CD4-positive, alpha-beta T cell (primary cell): ENCODE measurements around the gene MYH11. TPM values are rescaled to one million over a fixed set of nuclear protein-coding genes. Genes with fewer than 3 reads are reported as not detected.

Experiments
- ATAC-seq: fragments of 200-7000 bp; cut with Tn5 transposase; one replicate; pipeline ENCODE4 v1.10.0; 2022; ENCODE audit warnings: mild to moderate bottlenecking; ENCODE audit not compliant: poor library complexity
- CTCF ChIA-PET: fragments of 350-600 bp; sonication (Branson Sonifier 250); formaldehyde crosslinking; loops from one replicate; lab custom pipeline; 2021; ENCODE audit warnings: antibody characterized with exemption, inconsistent platforms; lab: Charles Lee
- POLR2A ChIA-PET: fragments of 350-600 bp; sonication (Branson Sonifier 250); formaldehyde crosslinking; loops from one replicate; lab custom pipeline; 2021; ENCODE audit warnings: antibody characterized with exemption, inconsistent platforms; lab: Charles Lee
- DNase-seq, 14 experiments: peaks; one replicate each; pipeline ENCODE4 v3.0.0-alpha.2; 2013 to 2020; ENCODE audit warnings: mixed read lengths in 2 of 14
- H3K27ac ChIP-seq, 2 donors: one replicate each; pipeline versions ENCODE4 v1.5.1 to v1.7.0; 2013; ENCODE audit warnings: low read length in 2 of 2, low read depth in 1 of 2, mild to moderate bottlenecking in 1 of 2
- H3K27me3 ChIP-seq, 2 experiments: 1 replicate in 1 of 2; 2 replicates in 1 of 2; pipeline versions ENCODE4 v1.6.1 to v1.7.0; 2013; ENCODE audit warnings: low read length in 2 of 2, control low read depth in 1 of 2, mild to moderate bottlenecking in 1 of 2, moderate library complexity in 1 of 2; ENCODE audit not compliant: insufficient read depth in 2 of 2, control insufficient read depth in 1 of 2
- H3K36me3 ChIP-seq: one replicate; pipeline ENCODE4 v1.6.1; 2013; ENCODE audit warnings: low read length, control low read depth; ENCODE audit not compliant: insufficient read depth
- H3K4me1 ChIP-seq: one replicate; pipeline ENCODE4 v1.6.1; 2013; ENCODE audit warnings: low read length, control low read depth; ENCODE audit not compliant: insufficient read depth
- H3K4me3 ChIP-seq: one replicate; pipeline ENCODE4 v1.5.1; 2013; ENCODE audit warnings: mild to moderate bottlenecking, low read length, moderate library complexity
- H3K9me3 ChIP-seq, 2 experiments: 1 replicate in 1 of 2; 2 replicates in 1 of 2; pipeline versions ENCODE4 v1.6.1 to v1.7.0; 2013; ENCODE audit warnings: low read length in 2 of 2, mild to moderate bottlenecking in 2 of 2, control low read depth in 1 of 2, moderate library complexity in 1 of 2; ENCODE audit not compliant: control insufficient read depth in 1 of 2, insufficient read depth in 1 of 2
- H3K27ac Mint-ChIP-seq: one replicate; pipeline ENCODE4 v1.8.0; 2020; ENCODE audit warnings: mixed read lengths
- H3K27me3 Mint-ChIP-seq: one replicate; pipeline ENCODE4 v1.8.0; 2021; ENCODE audit warnings: mixed read lengths
- H3K36me3 Mint-ChIP-seq: one replicate; pipeline ENCODE4 v1.8.0; 2021; ENCODE audit warnings: low read depth, mixed read lengths
- H3K4me1 Mint-ChIP-seq: one replicate; pipeline ENCODE4 v1.8.0; 2021; ENCODE audit warnings: low read depth, mixed read lengths
- H3K4me3 Mint-ChIP-seq: one replicate; pipeline ENCODE4 v1.8.0; 2020; ENCODE audit warnings: mild to moderate bottlenecking, mixed read lengths
- H3K9me3 Mint-ChIP-seq: one replicate; pipeline ENCODE4 v1.8.0; 2020; ENCODE audit warnings: mixed read lengths
- intact Hi-C, 2 experiments: fragments of 100-400 bp; cut with DNase I in 1 of 2; cut with micrococcal nuclease in 1 of 2; formaldehyde crosslinking; loops; one replicate each; pipeline versions ENCODE4 v1.15.1 to v1.9.0; 2023 to 2025; cut with DNase I, micrococcal nuclease
- total RNA-seq, 174 experiments: library from RNA in 2 of 174; stranded (reverse) in 2 of 174; gene quantifications; one replicate each; pipeline ENCODE4 v1.2.3 and lab custom pipeline; 2021 to 2026
- TF ChIP-seq, protein P1 (sequence below): fragments of 200-600 bp; IDR thresholded peaks from one replicate; pipeline ENCODE4 v1.8.0; 2022; ENCODE audit warnings: antibody characterized with exemption, mild to moderate bottlenecking

Gene MYH11
- total RNA-seq, 2 experiments from 2014 or later: not detected

GRCh38 chr16:15882563-15882962 is 25.7 kb upstream of the MYH11 start:
- ChIA-PET CTCF (no interaction called here), POLR2A (no interaction called here)
- Mint-ChIP-seq H3K36me3 (peaks cover 54% of the 10 kb centered on the region), H3K4me3 (no peak overlapping the region), H3K27me3 (no peaks in the 10 kb centered on the region), H3K27ac (no peak overlapping the region), H3K4me1 (peaks cover 17% of the 10 kb centered on the region), H3K9me3 (no peaks in the 10 kb centered on the region)
- no peak for DNase-seq
- peaks cover 12% of the 10 kb centered on the region for H3K4me1 ChIP-seq
- no peaks in the 10 kb centered on the region for H3K9me3 ChIP-seq
- no peak overlapping the region for H3K4me3 ChIP-seq
- no peak for ATAC-seq
- no peaks in the 10 kb centered on the region for H3K27me3 ChIP-seq
- TF ChIP-seq, protein P1, sequence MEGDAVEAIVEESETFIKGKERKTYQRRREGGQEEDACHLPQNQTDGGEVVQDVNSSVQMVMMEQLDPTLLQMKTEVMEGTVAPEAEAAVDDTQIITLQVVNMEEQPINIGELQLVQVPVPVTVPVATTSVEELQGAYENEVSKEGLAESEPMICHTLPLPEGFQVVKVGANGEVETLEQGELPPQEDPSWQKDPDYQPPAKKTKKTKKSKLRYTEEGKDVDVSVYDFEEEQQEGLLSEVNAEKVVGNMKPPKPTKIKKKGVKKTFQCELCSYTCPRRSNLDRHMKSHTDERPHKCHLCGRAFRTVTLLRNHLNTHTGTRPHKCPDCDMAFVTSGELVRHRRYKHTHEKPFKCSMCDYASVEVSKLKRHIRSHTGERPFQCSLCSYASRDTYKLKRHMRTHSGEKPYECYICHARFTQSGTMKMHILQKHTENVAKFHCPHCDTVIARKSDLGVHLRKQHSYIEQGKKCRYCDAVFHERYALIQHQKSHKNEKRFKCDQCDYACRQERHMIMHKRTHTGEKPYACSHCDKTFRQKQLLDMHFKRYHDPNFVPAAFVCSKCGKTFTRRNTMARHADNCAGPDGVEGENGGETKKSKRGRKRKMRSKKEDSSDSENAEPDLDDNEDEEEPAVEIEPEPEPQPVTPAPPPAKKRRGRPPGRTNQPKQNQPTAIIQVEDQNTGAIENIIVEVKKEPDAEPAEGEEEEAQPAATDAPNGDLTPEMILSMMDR: no peak
- intact Hi-C loops: loop anchor here in 1 of 2 experiments (10.0 kb wide), 2 partner anchors 208 to 238 kb away; partner anchors contain the start of gene MARF1
- no peak overlapping the region for H3K27ac ChIP-seq
- peaks cover 37% of the 10 kb centered on the region for H3K36me3 ChIP-seq

DNA sequence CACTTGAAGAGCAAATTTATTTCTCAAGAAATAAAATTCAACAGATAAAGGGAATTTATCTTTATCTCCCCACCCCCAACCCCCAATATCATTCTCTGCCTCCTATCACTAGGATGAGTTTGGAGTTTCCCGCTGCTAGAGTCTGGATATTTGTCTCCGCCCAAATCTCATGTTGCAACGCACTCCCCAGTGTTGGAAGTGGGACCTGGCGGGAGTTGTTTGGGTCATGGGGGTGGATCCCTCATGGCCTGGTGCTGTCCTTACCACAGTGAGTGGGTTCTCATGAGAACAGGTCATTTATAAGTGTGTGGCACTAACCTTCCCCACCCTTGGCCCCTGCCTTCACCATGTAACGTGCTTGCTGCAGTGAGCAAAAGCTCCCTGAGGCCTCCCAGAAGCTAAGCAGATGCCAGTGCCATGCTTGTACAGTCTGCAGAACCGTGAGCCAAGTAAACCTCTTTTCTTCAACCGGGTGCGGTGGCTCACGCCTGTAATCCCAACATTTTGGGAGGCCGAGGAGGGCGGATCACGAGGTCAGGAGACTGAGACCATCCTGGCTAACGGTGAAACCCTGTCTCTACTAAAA is 25.1 kb upstream of the MYH11 start:
- intact Hi-C loops: loop anchor here in 1 of 2 experiments (10.0 kb wide), 2 partner anchors 207 to 237 kb away; partner anchors contain the start of gene MARF1
- no peak overlapping the region for H3K4me3 Mint-ChIP-seq
- no peaks in the 10 kb centered on the region for H3K27me3 Mint-ChIP-seq
- H3K27ac Mint-ChIP-seq: no peak overlapping the region
- Histone ChIP-seq H3K36me3 (peaks cover 40% of the 10 kb centered on the region), H3K27ac (no peak overlapping the region), H3K4me3 (no peak overlapping the region), H3K4me1 (peaks cover 5% of the 10 kb centered on the region), H3K9me3 (no peaks in the 10 kb centered on the region), H3K27me3 (no peaks in the 10 kb centered on the region)
- POLR2A ChIA-PET: no interaction called here
- ATAC-seq (no peak), DNase-seq (no peak)
- CTCF ChIA-PET: no interaction called here
- no peaks in the 10 kb centered on the region for H3K9me3 Mint-ChIP-seq
- TF ChIP-seq, protein P1: no peak
- peaks cover 60% of the 10 kb centered on the region for H3K36me3 Mint-ChIP-seq
- H3K4me1 Mint-ChIP-seq: peaks cover 12% of the 10 kb centered on the region

- intact Hi-C loops: loop anchor here in 1 of 2 experiments (10.0 kb wide), 2 partner anchors 206 to 236 kb away; partner anchors contain the start of gene MARF1
These were observed 23.8 kb upstream of the MYH11 start for GRCh38 chr16:15880434-15881308.

More at GRCh38 chr16:15880434-15881308, 23.8 kb upstream of the MYH11 start:
- Histone ChIP-seq H3K27ac (no peak overlapping the region), H3K27me3 (no peaks in the 10 kb centered on the region), H3K36me3 (peaks cover 40% of the 10 kb centered on the region), H3K4me1 (no peaks in the 10 kb centered on the region), H3K4me3 (no peak overlapping the region), H3K9me3 (no peaks in the 10 kb centered on the region)
- DNase-seq: no peak
- H3K4me3 Mint-ChIP-seq: no peak overlapping the region
- no peak for ATAC-seq
- CTCF ChIA-PET: no interaction called here
- POLR2A ChIA-PET: interaction anchor here (1.5 kb wide), 1 partner anchor 8 kb away, joined by 5 read pairs; the partner anchor contains the start of gene CEP20
- peaks cover 2% of the 10 kb centered on the region for H3K4me1 Mint-ChIP-seq
- no peaks in the 10 kb centered on the region for H3K9me3 Mint-ChIP-seq
- H3K36me3 Mint-ChIP-seq: peaks cover 55% of the 10 kb centered on the region
- H3K27ac Mint-ChIP-seq: no peak overlapping the region
- H3K27me3 Mint-ChIP-seq: no peaks in the 10 kb centered on the region
- TF ChIP-seq, protein P1: no peak
